ENCODE data around the gene CGN. TPM values are rescaled to one million over a fixed set of nuclear protein-coding genes. Genes with fewer than 3 reads are reported as not detected.

Gene CGN
- total and polyA plus RNA-seq, 10 donors = 0.09 to 0.87 (median 0.27) TPM; not detected in 2

GRCh38 chr1:151509350-151510019 lies 1.7 kb upstream of the CGN start:
- no peak overlapping the region for H3K27ac ChIP-seq
- H3K27me3 ChIP-seq (replicated peaks in 1 of 7) = peaks cover 0 to 31% (median 0%) of the 10 kb centered on the region in 7 donors
- intact Hi-C loops (cut with DNase I; ENCODE audit: low total_unique reads) = no loop called here
- H3K9me3 ChIP-seq = no peaks in the 10 kb centered on the region
- no peak for DNase-seq
- H3K4me3 ChIP-seq = no peak overlapping the region
- TF ChIP-seq CTCF (IDR thresholded peaks at IDR 0.05 in 8 of 11, conservative IDR thresholded peaks at IDR 0.05 in 3 of 11) (no peak), POLR2A (IDR thresholded peaks at IDR 0.05) (no peak), POLR2AphosphoS5 (IDR thresholded peaks at IDR 0.05) (no peak)
- peaks cover 10 to 38% (median 25%) of the 10 kb centered on the region in 6 donors for H3K4me1 ChIP-seq
- H3K36me3 ChIP-seq = no peaks in the 10 kb centered on the region
- 92 to 95% (median 94%) methylated on average over 15 of the region's 15 CpGs for whole genome bisulfite sequencing, 5 donors

GRCh38 chr1:151510020-151510405 lies 1.2 kb upstream of the CGN start:
- 39 to 61% (median 58%) methylated on average over 9 of the region's 9 CpGs for WGBS, 5 donors
- Histone ChIP-seq H3K4me3 (peak overlapping the region in 1 of 8 donors; percentile 78), H3K9me3 (no peaks in the 10 kb centered on the region), H3K4me1 (peaks cover 10 to 38% (median 25%) of the 10 kb centered on the region in 6 donors), H3K36me3 (no peaks in the 10 kb centered on the region), H3K27ac (peak overlapping the region in 1 of 8 donors; percentile 51), H3K27me3 (replicated peaks in 1 of 7) (peaks cover 0 to 31% (median 0%) of the 10 kb centered on the region in 7 donors)
- intact Hi-C loops (cut with DNase I; ENCODE audit: low total_unique reads) = no loop called here
- TF ChIP-seq POLR2AphosphoS5 (IDR thresholded peaks at IDR 0.05) (no peak), CTCF (IDR thresholded peaks at IDR 0.05 in 8 of 11, conservative IDR thresholded peaks at IDR 0.05 in 3 of 11) (no peak), POLR2A (IDR thresholded peaks at IDR 0.05) (no peak)
- DNase-seq = no peak

GRCh38 chr1:151510614-151510956 lies 602 bp upstream of the CGN start:
- Histone ChIP-seq H3K4me3 (peak overlapping the region; percentile 57 to 90 (median 78)), H3K27ac (peak overlapping the region in 6 of 8 donors; percentile 4 to 52 (median 48)), H3K4me1 (peaks cover 10 to 38% (median 25%) of the 10 kb centered on the region in 6 donors), H3K36me3 (no peaks in the 10 kb centered on the region), H3K27me3 (replicated peaks in 1 of 7) (peaks cover 0 to 31% (median 0%) of the 10 kb centered on the region in 7 donors), H3K9me3 (no peaks in the 10 kb centered on the region)
- 5 to 10% (median 7%) methylated on average over 10 of the region's 10 CpGs for WGBS, 5 donors
- intact Hi-C loops (cut with DNase I; ENCODE audit: low total_unique reads) = no loop called here
- no peak for DNase-seq
- no peak for TF ChIP-seq POLR2AphosphoS5 (IDR thresholded peaks at IDR 0.05)
- no peak for TF ChIP-seq POLR2A (IDR thresholded peaks at IDR 0.05)
- no peak for TF ChIP-seq CTCF (IDR thresholded peaks at IDR 0.05 in 8 of 11, conservative IDR thresholded peaks at IDR 0.05 in 3 of 11)

GRCh38 chr1:151511636-151512215 lies 539 bp downstream of the CGN start:
- Histone ChIP-seq H3K9me3 (no peaks in the 10 kb centered on the region), H3K4me1 (peaks cover 10 to 38% (median 25%) of the 10 kb centered on the region in 6 donors), H3K27me3 (replicated peaks in 1 of 7) (peaks cover 0 to 31% (median 0%) of the 10 kb centered on the region in 7 donors), H3K27ac (peak overlapping the region in 4 of 8 donors; percentile 39 to 52 (median 51)), H3K36me3 (no peaks in the 10 kb centered on the region), H3K4me3 (peak overlapping the region; percentile 57 to 90 (median 78))
- TF ChIP-seq POLR2A (IDR thresholded peaks at IDR 0.05) = no peak
- TF ChIP-seq POLR2AphosphoS5 (IDR thresholded peaks at IDR 0.05) = no peak
- TF ChIP-seq CTCF (IDR thresholded peaks at IDR 0.05 in 8 of 11, conservative IDR thresholded peaks at IDR 0.05 in 3 of 11) = no peak
- intact Hi-C loops (cut with DNase I; ENCODE audit: low total_unique reads) = no loop called here
- DNase-seq = no peak
- WGBS, 5 donors = 0 to 1% (median 1%) methylated on average over 5 to 23 of the region's 23 CpGs

All from spleen (tissue), 11 donors.